HG03439 (cell line): Measurements from ENCODE around the gene DHFR2.

ENCODE experiments used
- ATAC-seq: cut with Tn5 transposase; IDR thresholded peaks from one replicate; pipeline ENCODE4 v1.9.1; 2021; ENCODE audit warnings: mild to moderate bottlenecking, moderate library complexity; ENCODE audit not compliant: unreplicated experiment

The DHFR2 gene

DNA sequence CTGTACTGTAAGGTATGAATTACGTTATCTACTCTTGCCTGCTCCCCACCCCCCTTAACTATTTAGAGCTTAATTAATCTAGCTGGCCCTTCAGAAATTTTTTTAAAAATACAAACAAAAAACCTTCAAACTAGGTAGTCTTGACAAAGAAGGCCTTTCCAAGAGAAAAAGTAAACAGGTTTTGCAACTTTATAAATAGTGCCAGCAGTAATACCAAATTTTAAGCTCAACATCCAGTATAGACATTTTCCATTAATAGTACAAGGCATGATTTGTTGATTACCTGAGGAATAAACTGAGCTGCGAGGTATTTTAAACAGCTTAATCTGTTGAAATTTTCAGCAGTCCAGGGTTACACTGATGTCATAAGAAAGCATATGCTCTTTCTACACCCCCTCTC is 54.5 kb downstream of the DHFR2 start:
- no peak for ATAC-seq
